B cell (primary cell): ENCODE data around the gene ZNF816.

Experiments used
- EZH2 ChIP-seq: IDR thresholded peaks from 2 replicates; pipeline ENCODE4 v1.6.1; 2012; ENCODE audit warnings: borderline replicate concordance, low read depth, mild to moderate bottlenecking, moderate library complexity, low read length; ENCODE audit not compliant: insufficient read depth, poor library complexity, severe bottlenecking
- TF ChIP-seq, protein P1 (sequence below): fragments of 200-600 bp; IDR thresholded peaks from one replicate; pipeline ENCODE4 v1.8.0; 2022; ENCODE audit warnings: antibody characterized with exemption, mild to moderate bottlenecking

DNA sequence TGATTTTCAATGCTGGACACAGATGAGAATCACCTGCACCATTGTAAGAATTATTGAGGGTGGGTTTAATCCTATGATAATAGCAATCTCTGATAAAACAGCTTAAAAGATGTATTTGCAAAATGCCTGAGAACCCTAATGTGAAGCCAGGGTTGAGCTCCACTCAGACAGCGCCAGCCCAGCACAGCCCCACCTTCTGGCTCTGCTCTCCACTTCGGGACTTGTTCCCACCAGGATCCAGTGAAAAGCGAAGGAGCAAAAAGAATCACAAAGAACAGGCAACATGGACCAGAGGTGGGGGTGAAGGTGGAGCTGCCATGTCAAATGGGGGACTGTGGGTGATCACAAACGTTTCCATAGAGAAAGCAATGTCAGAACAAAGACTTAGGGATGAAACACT is 18.6 kb upstream of the ZNF816 start:
- TF ChIP-seq, protein P1, sequence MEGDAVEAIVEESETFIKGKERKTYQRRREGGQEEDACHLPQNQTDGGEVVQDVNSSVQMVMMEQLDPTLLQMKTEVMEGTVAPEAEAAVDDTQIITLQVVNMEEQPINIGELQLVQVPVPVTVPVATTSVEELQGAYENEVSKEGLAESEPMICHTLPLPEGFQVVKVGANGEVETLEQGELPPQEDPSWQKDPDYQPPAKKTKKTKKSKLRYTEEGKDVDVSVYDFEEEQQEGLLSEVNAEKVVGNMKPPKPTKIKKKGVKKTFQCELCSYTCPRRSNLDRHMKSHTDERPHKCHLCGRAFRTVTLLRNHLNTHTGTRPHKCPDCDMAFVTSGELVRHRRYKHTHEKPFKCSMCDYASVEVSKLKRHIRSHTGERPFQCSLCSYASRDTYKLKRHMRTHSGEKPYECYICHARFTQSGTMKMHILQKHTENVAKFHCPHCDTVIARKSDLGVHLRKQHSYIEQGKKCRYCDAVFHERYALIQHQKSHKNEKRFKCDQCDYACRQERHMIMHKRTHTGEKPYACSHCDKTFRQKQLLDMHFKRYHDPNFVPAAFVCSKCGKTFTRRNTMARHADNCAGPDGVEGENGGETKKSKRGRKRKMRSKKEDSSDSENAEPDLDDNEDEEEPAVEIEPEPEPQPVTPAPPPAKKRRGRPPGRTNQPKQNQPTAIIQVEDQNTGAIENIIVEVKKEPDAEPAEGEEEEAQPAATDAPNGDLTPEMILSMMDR, result no peak
- TF ChIP-seq EZH2, result no peak
